Retina (tissue), 1 donor: ENCODE data around the gene SCAF1.

Experiments
- DNase-seq: peaks from one replicate; pipeline ENCODE4 v3.0.0-alpha.2; 2016

Gene SCAF1

DNA sequence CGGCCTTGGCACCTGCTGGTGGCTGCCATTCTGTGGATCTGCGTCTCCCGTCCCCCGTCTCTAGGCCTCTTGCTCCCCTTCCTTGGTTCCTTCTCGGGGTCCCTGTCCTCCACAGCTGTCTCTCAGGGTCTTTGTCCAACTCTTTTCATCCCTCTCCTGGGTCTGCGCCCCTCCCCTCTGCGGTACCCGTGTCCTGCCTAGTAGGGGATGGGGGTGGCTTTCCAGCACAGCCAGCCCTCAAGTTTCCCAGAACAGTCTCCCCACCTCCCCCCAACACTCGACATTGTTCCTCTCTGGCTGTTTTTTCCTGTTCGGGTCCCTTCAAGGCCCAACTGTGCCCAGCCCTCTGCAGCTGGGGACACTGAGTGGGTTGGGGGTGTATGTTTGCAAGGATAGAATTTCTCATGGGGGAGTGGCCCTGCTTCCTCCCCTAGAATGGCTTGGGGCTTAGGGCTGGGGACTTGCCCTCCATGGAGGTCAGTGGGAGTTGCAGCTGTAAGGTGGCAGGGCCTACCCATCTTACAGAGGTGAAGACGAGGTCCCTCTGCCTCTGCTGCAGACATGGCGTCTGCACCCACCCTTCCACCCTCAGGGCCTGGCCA lies 46.6 kb downstream of the SCAF1 start:
- DNase-seq, result no peak

DNA sequence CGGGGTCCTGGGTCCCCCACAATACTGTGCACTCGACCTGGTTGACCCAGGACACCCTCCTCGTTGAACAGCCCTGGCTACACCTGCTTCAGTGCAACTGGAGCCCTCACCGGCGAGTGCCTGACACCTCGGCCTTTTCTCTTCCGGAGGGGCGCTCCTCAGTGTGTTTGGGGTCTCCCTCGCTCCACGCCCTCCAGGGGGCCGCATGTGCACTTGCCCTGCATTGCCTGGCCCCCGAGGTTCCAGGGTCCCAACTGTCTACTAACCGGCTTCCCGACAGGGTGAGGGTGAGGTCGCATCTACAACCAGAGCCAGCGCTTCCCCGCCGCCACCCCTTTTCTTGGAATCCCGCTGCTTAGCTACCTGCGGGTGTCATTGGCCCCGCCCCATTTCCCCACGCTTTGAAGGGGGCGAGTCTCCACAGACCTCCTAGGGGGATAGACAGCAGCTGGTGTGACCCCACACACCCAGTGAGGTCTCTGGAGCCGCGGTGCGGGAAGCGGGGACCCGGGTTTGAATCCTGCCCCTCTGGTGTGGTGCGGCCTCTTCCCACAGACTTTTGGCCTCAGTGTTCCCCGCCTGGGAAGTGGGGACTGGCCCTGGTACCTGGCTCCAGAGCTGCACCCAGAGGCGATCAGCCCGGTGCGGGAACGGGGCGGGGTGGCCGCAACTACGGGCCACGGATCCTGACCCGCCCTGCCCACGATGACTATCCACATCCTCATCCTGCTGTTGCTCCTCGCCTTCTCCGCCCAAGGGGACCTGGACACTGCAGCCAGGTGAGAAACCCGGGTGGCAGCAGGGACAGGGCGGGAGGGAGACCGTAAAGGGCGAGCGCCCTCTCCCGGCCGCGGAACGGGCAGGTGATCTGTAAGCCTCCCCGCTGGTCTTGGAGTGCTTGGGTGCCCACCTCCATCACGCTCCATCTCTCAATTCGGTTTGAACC lies 47.4 kb downstream of the SCAF1 start, which contains the start of gene ADM5:
Gene ADM5 (plus strand): TSS at position 462 of the 946 bp plus-strand sequence. CDS start 244 bp downstream, at position 706.
- DNase-seq, result peak; percentile 74

GRCh38 chr19:49690079-49690655 lies 48.2 kb downstream of the SCAF1 start:
- DNase-seq, result peak; percentile 72

GRCh38 chr19:49690656-49691242 lies 48.7 kb downstream of the SCAF1 start, which contains the start of gene CPT1C:
Gene CPT1C, plus strand, starts transcription at chr19:49691116. Its CDS starts 1,137 bp downstream, at chr19:49692253.
- peak; percentile 91 for DNase-seq

DNA sequence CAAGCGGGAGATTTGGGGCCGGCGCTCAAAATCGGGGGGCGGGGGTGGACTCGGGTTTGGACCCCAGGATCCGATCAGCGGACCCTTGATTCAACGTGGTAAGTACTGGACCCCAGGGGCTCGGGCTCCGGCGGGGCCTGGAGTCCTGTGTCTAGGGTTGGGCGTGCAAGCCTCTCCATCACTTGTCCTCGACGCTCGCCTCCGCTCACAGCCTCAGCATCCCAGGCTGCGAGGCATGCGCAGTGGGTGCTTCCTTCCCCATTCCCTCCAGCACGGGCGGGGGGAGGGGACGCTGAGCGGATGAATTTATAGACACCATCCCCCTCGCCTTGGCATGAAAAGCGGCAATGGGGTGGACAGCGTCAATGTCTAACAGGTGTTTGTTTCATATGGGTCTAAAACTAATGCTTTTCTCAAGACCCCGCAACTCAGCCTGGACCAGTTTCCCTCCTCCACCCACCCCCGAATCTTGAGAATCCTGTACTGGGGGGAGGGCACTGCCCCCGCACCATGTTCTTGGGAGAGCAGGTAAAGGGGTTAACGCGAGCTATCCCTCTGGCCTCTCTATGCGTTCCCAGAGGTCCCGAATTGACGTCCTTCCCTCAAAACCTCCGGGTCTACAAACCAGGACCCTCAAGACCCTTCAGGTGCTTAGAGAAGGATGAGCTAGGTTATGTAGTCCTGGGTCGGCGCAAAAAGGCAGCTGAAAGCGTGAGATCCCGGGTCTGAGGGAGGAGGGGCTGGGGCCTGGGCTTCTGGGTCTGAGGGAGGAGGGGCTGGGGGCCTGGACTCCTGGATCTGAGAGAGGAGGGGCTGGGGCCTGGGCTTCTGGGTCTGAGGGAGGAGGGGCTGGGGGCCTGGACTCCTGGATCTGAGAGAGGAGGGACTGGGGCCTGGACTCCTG lies 49.5 kb downstream of the SCAF1 start:
- DNase-seq, result peak; percentile 91

DNA sequence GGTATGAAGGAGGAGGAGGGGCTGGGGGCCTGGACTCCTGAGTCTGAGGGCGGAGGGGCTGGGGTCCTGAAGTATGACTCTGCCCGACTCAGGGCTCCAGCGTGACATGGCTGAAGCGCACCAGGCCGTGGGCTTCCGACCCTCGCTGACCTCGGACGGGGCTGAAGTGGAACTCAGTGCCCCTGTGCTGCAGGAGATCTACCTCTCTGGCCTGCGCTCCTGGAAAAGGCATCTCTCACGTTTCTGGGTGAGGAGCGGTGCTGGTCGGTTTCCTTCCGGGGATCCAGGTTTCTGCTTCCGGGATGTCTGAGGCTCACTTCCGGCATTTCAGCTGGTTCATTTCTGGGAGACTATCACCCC lies 50.1 kb downstream of the SCAF1 start:
- peak; percentile 30 for DNase-seq

- no peak for DNase-seq
These were observed 54.1 kb downstream of the SCAF1 start for GRCh38 chr19:49696115-49696514.

GRCh38 chr19:49696865-49697264 lies 54.9 kb downstream of the SCAF1 start:
- no peak for DNase-seq

DNA sequence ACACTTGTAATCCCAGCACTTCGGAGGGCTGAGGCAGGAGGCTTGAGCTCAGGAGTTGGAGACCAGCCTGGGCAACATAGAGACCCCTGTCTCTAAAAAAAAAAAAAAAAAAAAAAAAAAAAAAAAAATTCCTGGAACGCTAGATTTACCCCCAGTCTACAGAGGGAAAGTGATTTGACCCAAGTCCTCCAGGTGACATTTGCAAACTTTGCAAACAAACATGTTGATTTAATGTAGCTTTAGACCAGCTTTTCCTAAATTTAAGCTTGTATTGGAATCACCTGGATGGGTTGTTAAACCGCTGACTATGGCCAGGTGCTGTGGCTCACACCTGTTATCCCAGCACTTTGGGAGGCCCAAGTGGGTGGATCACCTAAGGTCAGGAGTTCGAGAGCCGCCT lies 57.4 kb downstream of the SCAF1 start:
- no peak for DNase-seq

DNA sequence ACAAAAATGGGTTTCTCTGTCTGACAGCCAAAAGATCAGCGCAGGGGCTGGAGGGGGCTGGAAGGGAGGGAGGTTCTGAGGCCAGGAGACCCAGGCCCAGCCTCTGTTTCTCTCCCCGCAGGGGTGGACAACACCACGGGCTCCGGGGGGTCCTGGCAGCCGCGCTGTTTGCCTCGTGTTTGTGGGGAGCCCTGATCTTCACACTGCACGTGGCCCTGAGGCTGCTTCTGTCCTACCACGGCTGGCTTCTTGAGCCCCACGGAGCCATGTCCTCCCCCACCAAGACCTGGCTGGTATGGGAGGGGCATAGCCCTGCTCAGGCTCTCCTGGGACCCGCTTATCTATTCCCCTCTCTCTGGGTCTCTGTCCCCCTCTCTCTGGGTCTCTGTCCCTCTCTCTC lies 58.6 kb downstream of the SCAF1 start:
- DNase-seq, result no peak

- no peak for DNase-seq
These were observed 59.3 kb downstream of the SCAF1 start for GRCh38 chr19:49701271-49701786.

DNA sequence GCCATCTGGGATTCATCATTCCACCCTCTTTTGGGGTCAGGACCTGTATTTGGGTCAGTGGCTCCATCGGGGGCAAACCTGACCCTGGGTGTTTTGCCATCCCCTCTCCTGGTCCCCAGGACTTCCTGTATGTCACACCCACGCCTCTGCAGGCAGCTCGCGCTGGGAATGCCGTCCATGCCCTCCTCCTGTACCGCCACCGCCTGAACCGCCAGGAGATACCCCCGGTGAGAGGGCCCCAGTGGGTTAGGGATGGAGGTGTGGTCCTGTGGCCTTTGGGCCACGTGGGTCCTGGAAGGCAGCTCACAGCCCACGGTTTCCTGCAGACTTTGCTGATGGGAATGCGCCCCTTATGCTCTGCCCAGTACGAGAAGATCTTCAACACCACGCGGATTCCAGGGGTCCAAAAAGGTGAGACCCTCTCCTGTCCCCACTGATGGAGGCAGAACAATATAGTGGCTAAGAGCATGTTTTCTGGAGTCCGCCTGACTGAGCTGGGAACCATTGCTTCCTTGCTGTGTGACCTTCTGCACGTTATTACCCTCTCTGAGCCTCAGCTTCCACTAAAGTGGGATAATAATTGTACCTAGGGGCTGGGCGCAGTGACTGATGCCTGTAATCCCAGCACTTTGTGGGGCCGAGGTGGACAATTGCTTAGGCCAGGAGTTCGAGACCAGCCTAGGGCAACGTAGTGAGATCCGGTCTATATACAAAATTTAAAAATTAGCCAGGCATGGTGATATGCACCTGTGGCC lies 63.1 kb downstream of the SCAF1 start:
- DNase-seq, result no peak

- DNase-seq, result no peak
These were observed 63.9 kb downstream of the SCAF1 start for GRCh38 chr19:49705919-49706318.
